K562 (cell line): ENCODE data around the gene ERAL1. TPM values are rescaled to one million over a fixed set of nuclear protein-coding genes. Genes with fewer than 3 reads are reported as not detected.

ENCODE experiments used
- ARID3A ChIP-seq: IDR thresholded peaks from 2 replicates; pipeline ENCODE4 v1.6.1; 2012; ENCODE audit warnings: low read depth, low read length, improper control_type of control experiment, borderline replicate concordance
- CTCF ChIP-seq, 3 experiments: IDR thresholded peaks in 2 of 3; conservative IDR thresholded peaks in 1 of 3; 2 replicates each; pipeline ENCODE4 v1.5.1; 2011 to 2012; ENCODE audit warnings: low read length in 3 of 3, mild to moderate bottlenecking in 3 of 3, control low read depth in 2 of 3, improper control_type of control experiment in 1 of 3, inconsistent platforms in 1 of 3, low read depth in 1 of 3, mixed read lengths in 1 of 3, moderate library complexity in 1 of 3; ENCODE audit not compliant: insufficient read depth in 2 of 3
- LARP7 ChIP-seq: fragments of 450-650 bp; IDR thresholded peaks from 2 replicates; pipeline ENCODE4 v1.6.1; 2016
- NKRF ChIP-seq: fragments of 450-650 bp; IDR thresholded peaks from 2 replicates; pipeline ENCODE4 v1.6.1; 2016; ENCODE audit warnings: borderline replicate concordance
- SMARCB1 ChIP-seq: IDR thresholded peaks from 2 replicates; pipeline ENCODE4 v1.6.1; 2011; ENCODE audit warnings: improper control_type of control experiment, low read depth; ENCODE audit not compliant: insufficient read length
- TEAD1 ChIP-seq, 2 experiments: fragments of 450-650 bp in 1 of 2; sonication (generic) in 1 of 2; formaldehyde crosslinking; IDR thresholded peaks; 2 replicates each; pipeline versions ENCODE4 v1.4.0 to v1.8.0; 2020 to 2022; ENCODE audit warnings: mild to moderate bottlenecking in 2 of 2, missing genetic modification reagents in 1 of 2
- ZNF436 ChIP-seq: fragments of 250-450, 450-650 bp; sonication (Bioruptor Pico); formaldehyde crosslinking; IDR thresholded peaks from 2 replicates; pipeline ENCODE4 v1.7.0; 2020; ENCODE audit warnings: mild to moderate bottlenecking
- polyA plus RNA-seq, 8 experiments: library from polyadenylated mRNA; depleted of rRNA in 4 of 8; stranded (reverse) in 5 of 8; unstranded in 3 of 8; fragments of >200 nt; fragmentation: Nextera tagmentation in 2 of 8; fragmentation: Illumina TruSeq in 1 of 8; extraction: Ambion mirVana in 2 of 8; extraction: Trizol in 1 of 8; gene quantifications; 2 replicates each; pipeline versions ENCODE4 v1.2.1 to v1.2.3, GENCODE V29; 2011 to 2014; ENCODE audit warnings: inconsistent platforms in 1 of 8, missing spikeins in 1 of 8
- total RNA-seq, 7 experiments: library from RNA; depleted of rRNA in 6 of 7; stranded (reverse); fragments of >200 nt in 6 of 7; fragmentation: Illumina TruSeq in 2 of 7; extraction: Trizol in 2 of 7; gene quantifications; 2 replicates each; pipeline versions ENCODE4 v1.2.1 to v1.2.3, GENCODE V29; 2011 to 2021; ENCODE audit warnings: low replicate concordance in 1 of 7
- TF ChIP-seq, protein P1 (sequence below): conservative IDR thresholded peaks from 2 replicates; pipeline ENCODE4 v1.6.1; 2011; ENCODE audit warnings: low read depth, mild to moderate bottlenecking, low read length; ENCODE audit not compliant: control insufficient read depth
- TF ChIP-seq, protein P2 (sequence below), 2 experiments: fragments of 200-800 bp in 1 of 2; sonication (Bioruptor generic) in 1 of 2; sonication (generic) in 1 of 2; formaldehyde crosslinking in 1 of 2; IDR thresholded peaks in 1 of 2; conservative IDR thresholded peaks in 1 of 2; 2 replicates each; pipeline versions ENCODE4 v1.5.0 to v1.6.1; 2016 to 2020; ENCODE audit warnings: missing compliant biosample characterization in 1 of 2, missing genetic modification characterization in 1 of 2, missing genetic modification reagents in 1 of 2
- TF ChIP-seq, protein P3 (sequence below): sonication (generic); formaldehyde crosslinking; IDR thresholded peaks from 2 replicates; pipeline ENCODE4 v1.4.0; 2020; ENCODE audit warnings: mild to moderate bottlenecking, missing genetic modification reagents

The ERAL1 gene
- total and polyA plus RNA-seq, 9 of the 15 experiments (the other 6 are each of a cell fraction or from before 2014, with no cell fraction given): 37.5 to 351 (median 106) TPM

GRCh38 chr17:28861393-28862203, 6.8 kb downstream of the ERAL1 start (continued):
- TF ChIP-seq ARID3A: no peak
- TF ChIP-seq CTCF (IDR thresholded peaks at IDR 0.05 in 2 of 3, conservative IDR thresholded peaks at IDR 0.05 in 1 of 3; ENCODE audit: insufficient read depth in 2 of 3, low read depth in 1 of 3, low read length in 3 of 3): peak in 2 of 3 experiments; percentile 32 to 33; a peak in 3 of 6 replicates
- TF ChIP-seq ZNF436: peak; percentile 33; the same call in 1 of the 2 replicates
- TF ChIP-seq, protein P1, sequence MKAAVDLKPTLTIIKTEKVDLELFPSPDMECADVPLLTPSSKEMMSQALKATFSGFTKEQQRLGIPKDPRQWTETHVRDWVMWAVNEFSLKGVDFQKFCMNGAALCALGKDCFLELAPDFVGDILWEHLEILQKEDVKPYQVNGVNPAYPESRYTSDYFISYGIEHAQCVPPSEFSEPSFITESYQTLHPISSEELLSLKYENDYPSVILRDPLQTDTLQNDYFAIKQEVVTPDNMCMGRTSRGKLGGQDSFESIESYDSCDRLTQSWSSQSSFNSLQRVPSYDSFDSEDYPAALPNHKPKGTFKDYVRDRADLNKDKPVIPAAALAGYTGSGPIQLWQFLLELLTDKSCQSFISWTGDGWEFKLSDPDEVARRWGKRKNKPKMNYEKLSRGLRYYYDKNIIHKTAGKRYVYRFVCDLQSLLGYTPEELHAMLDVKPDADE: 0 out of 2 replicates have a peak, but pooled peaks have one; percentile 57
- TF ChIP-seq NKRF: peak; percentile 71
- TF ChIP-seq TEAD1 (CRISPR knock-in tag; IDR thresholded peaks at IDR 0.05): 0 out of 4 replicates have a peak, but pooled peaks of 1 of the 2 experiments have one; percentile 6
- TF ChIP-seq LARP7: peak; percentile 69; the same call in 1 of the 2 replicates
- TF ChIP-seq, protein P2, sequence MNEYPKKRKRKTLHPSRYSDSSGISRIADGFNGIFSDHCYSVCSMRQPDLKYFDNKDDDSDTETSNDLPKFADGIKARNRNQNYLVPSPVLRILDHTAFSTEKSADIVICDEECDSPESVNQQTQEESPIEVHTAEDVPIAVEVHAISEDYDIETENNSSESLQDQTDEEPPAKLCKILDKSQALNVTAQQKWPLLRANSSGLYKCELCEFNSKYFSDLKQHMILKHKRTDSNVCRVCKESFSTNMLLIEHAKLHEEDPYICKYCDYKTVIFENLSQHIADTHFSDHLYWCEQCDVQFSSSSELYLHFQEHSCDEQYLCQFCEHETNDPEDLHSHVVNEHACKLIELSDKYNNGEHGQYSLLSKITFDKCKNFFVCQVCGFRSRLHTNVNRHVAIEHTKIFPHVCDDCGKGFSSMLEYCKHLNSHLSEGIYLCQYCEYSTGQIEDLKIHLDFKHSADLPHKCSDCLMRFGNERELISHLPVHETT (CRISPR knock-in tag; conservative IDR thresholded peaks at IDR 0.05 in 1 of 2, IDR thresholded peaks at IDR 0.05 in 1 of 2): peak in 1 of 2 experiments; percentile 8; a peak in 1 of 4 replicates
- TF ChIP-seq SMARCB1: no peak
- TF ChIP-seq, protein P3, sequence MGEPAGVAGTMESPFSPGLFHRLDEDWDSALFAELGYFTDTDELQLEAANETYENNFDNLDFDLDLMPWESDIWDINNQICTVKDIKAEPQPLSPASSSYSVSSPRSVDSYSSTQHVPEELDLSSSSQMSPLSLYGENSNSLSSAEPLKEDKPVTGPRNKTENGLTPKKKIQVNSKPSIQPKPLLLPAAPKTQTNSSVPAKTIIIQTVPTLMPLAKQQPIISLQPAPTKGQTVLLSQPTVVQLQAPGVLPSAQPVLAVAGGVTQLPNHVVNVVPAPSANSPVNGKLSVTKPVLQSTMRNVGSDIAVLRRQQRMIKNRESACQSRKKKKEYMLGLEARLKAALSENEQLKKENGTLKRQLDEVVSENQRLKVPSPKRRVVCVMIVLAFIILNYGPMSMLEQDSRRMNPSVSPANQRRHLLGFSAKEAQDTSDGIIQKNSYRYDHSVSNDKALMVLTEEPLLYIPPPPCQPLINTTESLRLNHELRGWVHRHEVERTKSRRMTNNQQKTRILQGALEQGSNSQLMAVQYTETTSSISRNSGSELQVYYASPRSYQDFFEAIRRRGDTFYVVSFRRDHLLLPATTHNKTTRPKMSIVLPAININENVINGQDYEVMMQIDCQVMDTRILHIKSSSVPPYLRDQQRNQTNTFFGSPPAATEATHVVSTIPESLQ (CRISPR knock-in tag): no peak
